GM21526 (cell line): ENCODE measurements around the gene JMJD4.
"Not testable (repeated sequence)": the region's sequence is repeated elsewhere in the genome, so short reads cannot be mapped to it uniquely, and the experiment has no call there.

ENCODE experiments used
- ATAC-seq: cut with Tn5 transposase; IDR thresholded peaks from one replicate; pipeline ENCODE4 v1.9.1; 2021; ENCODE audit warnings: moderate library complexity; ENCODE audit not compliant: unreplicated experiment, low FRiP score

JMJD4 gene

GRCh38 chr1:227733751-227734545 lies 1.2 kb downstream of the JMJD4 start:
- no peak for ATAC-seq

- ATAC-seq: no peak
Measured at GRCh38 chr1:227733309-227733705, 1.8 kb downstream of the JMJD4 start.

GRCh38 chr1:227732586-227733308 lies 2.4 kb downstream of the JMJD4 start:
- ATAC-seq: no peak

GRCh38 chr1:227731696-227732585 lies 3.2 kb downstream of the JMJD4 start:
- ATAC-seq: no peak

- ATAC-seq: no peak
Measured at GRCh38 chr1:227731241-227731677, 3.8 kb downstream of the JMJD4 start.

- no peak for ATAC-seq
Measured at GRCh38 chr1:227730630-227731151, 4.4 kb downstream of the JMJD4 start.

- ATAC-seq: no peak
Measured at GRCh38 chr1:227729881-227730629, 5.0 kb downstream of the JMJD4 start.

- no peak for ATAC-seq
Measured at GRCh38 chr1:227729144-227729880, 5.8 kb downstream of the JMJD4 start.

GRCh38 chr1:227728892-227729143 lies 6.3 kb downstream of the JMJD4 start:
- ATAC-seq: no peak

- no peak for ATAC-seq
Measured at GRCh38 chr1:227728059-227728891, 6.8 kb downstream of the JMJD4 start.

GRCh38 chr1:227726924-227727599 lies 8.0 kb downstream of the JMJD4 start:
- ATAC-seq: no peak

- no peak for ATAC-seq
Measured at GRCh38 chr1:227726318-227726717, 8.8 kb downstream of the JMJD4 start.

- no peak for ATAC-seq
Measured at GRCh38 chr1:227725046-227725445, 10.1 kb downstream of the JMJD4 start.

- no peak for ATAC-seq
Measured at GRCh38 chr1:227723474-227723873, 11.6 kb downstream of the JMJD4 start.

- ATAC-seq: no peak
Measured at GRCh38 chr1:227718932-227719331, 16.2 kb downstream of the JMJD4 start.

GRCh38 chr1:227712648-227713047 lies 22.5 kb downstream of the JMJD4 start:
- peak; percentile 78 for ATAC-seq

GRCh38 chr1:227710474-227710873 lies 24.6 kb downstream of the JMJD4 start:
- not testable (repeated sequence) for ATAC-seq

- no peak for ATAC-seq
Measured at GRCh38 chr1:227709451-227709850, 25.7 kb downstream of the JMJD4 start.
